B cell (primary cell): ENCODE data around the gene LIPG. TPM values are rescaled to one million over a fixed set of nuclear protein-coding genes. Genes with fewer than 3 reads are reported as not detected.

ENCODE experiments used
- ATAC-seq: fragments of 200-7000 bp; cut with Tn5 transposase; one replicate; pipeline ENCODE4 v1.10.0; 2021; ENCODE audit warnings: low read depth, mild to moderate bottlenecking, moderate number of reproducible peaks, moderate library complexity
- CTCF ChIA-PET: fragments of 350-600 bp; sonication (Branson Sonifier 250); formaldehyde crosslinking; loops from one replicate; lab custom pipeline; 2021; ENCODE audit warnings: antibody characterized with exemption, inconsistent platforms; lab: Charles Lee
- POLR2A ChIA-PET: fragments of 350-600 bp; sonication (Branson Sonifier 250); formaldehyde crosslinking; loops from one replicate; lab custom pipeline; 2021; ENCODE audit warnings: antibody characterized with exemption; lab: Charles Lee
- DNase-seq: peaks from one replicate; pipeline ENCODE4 v3.0.0; 2013
- H2AFZ ChIP-seq: 2 replicates; pipeline ENCODE4 v1.6.1; 2012; ENCODE audit warnings: mild to moderate bottlenecking, low read depth, low read length; ENCODE audit not compliant: insufficient read depth, poor library complexity, severe bottlenecking
- H3K27ac ChIP-seq, 2 donors: 1 replicate in 1 of 2; 2 replicates in 1 of 2; pipeline ENCODE4 v1.5.1; 2012 to 2013; ENCODE audit warnings: low read length in 2 of 2, mild to moderate bottlenecking in 2 of 2, moderate library complexity in 1 of 2
- H3K27me3 ChIP-seq, 4 experiments: fragments of 200-600 bp in 1 of 4; sonication (generic) in 1 of 4; replicated peaks in 1 of 4; 1 replicate in 2 of 4; 2 replicates in 2 of 4; pipeline versions ENCODE4 v1.6.1 to v1.7.0; 2013 to 2016; ENCODE audit warnings: low read length in 3 of 4, mild to moderate bottlenecking in 2 of 4, mixed read lengths in 1 of 4, moderate library complexity in 1 of 4; ENCODE audit not compliant: insufficient read depth in 4 of 4, control insufficient read depth in 3 of 4; ENCODE audit errors: control extremely low read depth in 1 of 4
- H3K36me3 ChIP-seq, 2 experiments: replicated peaks in 1 of 2; 1 replicate in 1 of 2; 2 replicates in 1 of 2; pipeline versions ENCODE4 v1.6.1 to v1.7.1; 2013; ENCODE audit warnings: low read length in 1 of 2; ENCODE audit not compliant: insufficient read depth in 2 of 2, control insufficient read depth in 1 of 2; ENCODE audit errors: control extremely low read depth in 1 of 2, extremely low read depth in 1 of 2
- H3K4me1 ChIP-seq, 2 donors: fragments of 200-600 bp in 1 of 2; sonication (generic) in 1 of 2; 1 replicate in 1 of 2; 2 replicates in 1 of 2; pipeline versions ENCODE4 v1.5.1 to v1.6.1; 2013 to 2017; ENCODE audit warnings: low read length in 2 of 2; ENCODE audit not compliant: control insufficient read depth in 2 of 2, insufficient read depth in 2 of 2
- H3K4me2 ChIP-seq: replicated peaks from 2 replicates; pipeline ENCODE3; 2012; ENCODE audit warnings: mild to moderate bottlenecking, low read depth, low read length; ENCODE audit not compliant: poor library complexity, severe bottlenecking
- H3K4me3 ChIP-seq, 5 experiments: fragments of 200-600 bp in 1 of 5; sonication (generic) in 1 of 5; 1 replicate in 3 of 5; 2 replicates in 2 of 5; pipeline versions ENCODE4 v1.5.1 to v1.7.0; 2011 to 2016; ENCODE audit warnings: low read length in 4 of 5, mild to moderate bottlenecking in 4 of 5, low read depth in 2 of 5, control low read depth in 1 of 5, moderate library complexity in 1 of 5; ENCODE audit not compliant: insufficient read depth in 1 of 5; ENCODE audit errors: control extremely low read depth in 1 of 5, extremely low read depth in 1 of 5
- H3K79me2 ChIP-seq: fragments of 200-600 bp; sonication (generic); one replicate; pipeline ENCODE4 v1.6.0; 2016; ENCODE audit warnings: low read length; ENCODE audit not compliant: control insufficient read depth, insufficient read depth
- H3K9ac ChIP-seq: fragments of 200-600 bp; sonication (generic); 2 replicates; pipeline ENCODE4 v1.6.1; 2017; ENCODE audit warnings: mild to moderate bottlenecking, low read length, moderate library complexity
- H3K9me3 ChIP-seq, 3 donors: one replicate each; pipeline versions ENCODE4 v1.6.1 to v1.7.1; 2013; ENCODE audit warnings: low read length in 2 of 3; ENCODE audit not compliant: control insufficient read depth in 2 of 3, insufficient read depth in 1 of 3; ENCODE audit errors: control extremely low read depth in 1 of 3
- H4K20me1 ChIP-seq: 2 replicates; pipeline ENCODE4 v1.6.0; 2012; ENCODE audit warnings: mild to moderate bottlenecking, low read length; ENCODE audit not compliant: insufficient read depth, control insufficient read depth, poor library complexity, severe bottlenecking
- H3K27ac Mint-ChIP-seq: one replicate; pipeline ENCODE4 v1.8.0; 2021; ENCODE audit warnings: mixed read lengths
- H3K27me3 Mint-ChIP-seq: one replicate; pipeline ENCODE4 v1.8.0; 2021; ENCODE audit warnings: mixed read lengths
- H3K4me1 Mint-ChIP-seq: one replicate; pipeline ENCODE4 v1.8.0; 2021; ENCODE audit warnings: mixed read lengths
- H3K4me3 Mint-ChIP-seq: one replicate; pipeline ENCODE4 v1.8.0; 2021; ENCODE audit warnings: mixed read lengths
- H3K9me3 Mint-ChIP-seq: one replicate; pipeline ENCODE4 v1.8.0; 2022; ENCODE audit warnings: mixed read lengths; ENCODE audit not compliant: insufficient read depth
- EZH2 ChIP-seq: IDR thresholded peaks from 2 replicates; pipeline ENCODE4 v1.6.1; 2012; ENCODE audit warnings: borderline replicate concordance, low read depth, mild to moderate bottlenecking, moderate library complexity, low read length; ENCODE audit not compliant: insufficient read depth, poor library complexity, severe bottlenecking
- WGBS: methylation state at CpG from one replicate; pipeline ENCODE4 v1.1.5; 2013; ENCODE audit warnings: missing lambda C conversion rate; ENCODE audit not compliant: insufficient coverage; 5-methylcytosine and 5-hydroxymethylcytosine counted together
- intact Hi-C: fragments of 100-400 bp; cut with micrococcal nuclease; formaldehyde crosslinking; loops from one replicate; pipeline ENCODE4 v1.10.0; 2022
- polyA plus RNA-seq: library from polyadenylated mRNA; depleted of rRNA; stranded (reverse); fragments of >200 nt; gene quantifications from 2 replicates; pipeline ENCODE4 v1.2.3, GENCODE V29; 2012
- total RNA-seq, 2 donors: library from RNA; stranded (reverse); fragments of 120-200 nt in 1 of 2; gene quantifications; 1 replicate in 1 of 2; 2 replicates in 1 of 2; pipeline versions ENCODE4 v1.2.3 to v1.2.4, GENCODE V29; 2013 to 2022
- TF ChIP-seq, protein P1 (sequence below): fragments of 200-600 bp; IDR thresholded peaks from one replicate; pipeline ENCODE4 v1.8.0; 2022; ENCODE audit warnings: antibody characterized with exemption, mild to moderate bottlenecking

LIPG gene
- total and polyA plus RNA-seq, 2 donors (not counting 1 experiment from before 2014, with no cell fraction given) = not detected

DNA sequence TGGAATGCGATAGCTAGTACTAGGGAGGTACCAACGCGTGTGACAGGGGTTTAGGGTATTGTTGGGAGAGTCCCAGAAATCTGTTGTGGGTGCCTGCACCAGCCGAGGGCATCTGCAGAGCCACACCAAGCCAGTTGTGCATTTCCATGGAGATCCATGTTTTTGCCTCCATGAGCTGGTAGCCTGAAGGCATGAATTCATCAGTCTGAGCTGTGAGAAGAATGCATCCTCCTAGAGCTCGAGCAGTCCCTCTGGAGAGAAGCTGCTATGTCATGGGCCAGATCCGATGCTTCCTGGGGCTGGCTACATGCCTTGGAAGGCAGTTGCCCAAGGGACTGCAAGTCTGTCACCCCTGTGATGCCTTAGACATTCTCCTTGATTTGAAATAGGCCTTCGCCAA is 57.9 kb downstream of the LIPG start:
- ATAC-seq = no peak
- no peaks in the 10 kb centered on the region for H3K9me3 ChIP-seq
- POLR2A ChIA-PET = no interaction called here
- H3K4me3 ChIP-seq = no peak overlapping the region
- Mint-ChIP-seq H3K9me3 (no peaks in the 10 kb centered on the region), H3K27me3 (peaks cover 20% of the 10 kb centered on the region), H3K4me3 (no peak overlapping the region), H3K4me1 (no peaks in the 10 kb centered on the region), H3K27ac (no peak overlapping the region)
- peaks cover 0 to 4% (median 1%) of the 10 kb centered on the region in 4 experiments for H3K27me3 ChIP-seq
- no peak for DNase-seq
- no peaks in the 10 kb centered on the region for H3K79me2 ChIP-seq
- H3K4me2 ChIP-seq = no peak overlapping the region
- H2AFZ ChIP-seq = no peak overlapping the region
- WGBS = 96% methylated on average over 7 of the region's 7 CpGs
- no peaks in the 10 kb centered on the region for H3K4me1 ChIP-seq
- no peaks in the 10 kb centered on the region for H3K36me3 ChIP-seq
- intact Hi-C loops = no loop called here
- H3K9ac ChIP-seq = no peak overlapping the region
- no peak overlapping the region for H3K27ac ChIP-seq
- CTCF ChIA-PET = no interaction called here
- TF ChIP-seq EZH2 = no peak
- TF ChIP-seq, protein P1, sequence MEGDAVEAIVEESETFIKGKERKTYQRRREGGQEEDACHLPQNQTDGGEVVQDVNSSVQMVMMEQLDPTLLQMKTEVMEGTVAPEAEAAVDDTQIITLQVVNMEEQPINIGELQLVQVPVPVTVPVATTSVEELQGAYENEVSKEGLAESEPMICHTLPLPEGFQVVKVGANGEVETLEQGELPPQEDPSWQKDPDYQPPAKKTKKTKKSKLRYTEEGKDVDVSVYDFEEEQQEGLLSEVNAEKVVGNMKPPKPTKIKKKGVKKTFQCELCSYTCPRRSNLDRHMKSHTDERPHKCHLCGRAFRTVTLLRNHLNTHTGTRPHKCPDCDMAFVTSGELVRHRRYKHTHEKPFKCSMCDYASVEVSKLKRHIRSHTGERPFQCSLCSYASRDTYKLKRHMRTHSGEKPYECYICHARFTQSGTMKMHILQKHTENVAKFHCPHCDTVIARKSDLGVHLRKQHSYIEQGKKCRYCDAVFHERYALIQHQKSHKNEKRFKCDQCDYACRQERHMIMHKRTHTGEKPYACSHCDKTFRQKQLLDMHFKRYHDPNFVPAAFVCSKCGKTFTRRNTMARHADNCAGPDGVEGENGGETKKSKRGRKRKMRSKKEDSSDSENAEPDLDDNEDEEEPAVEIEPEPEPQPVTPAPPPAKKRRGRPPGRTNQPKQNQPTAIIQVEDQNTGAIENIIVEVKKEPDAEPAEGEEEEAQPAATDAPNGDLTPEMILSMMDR = no peak
- H4K20me1 ChIP-seq = no peaks in the 10 kb centered on the region

DNA sequence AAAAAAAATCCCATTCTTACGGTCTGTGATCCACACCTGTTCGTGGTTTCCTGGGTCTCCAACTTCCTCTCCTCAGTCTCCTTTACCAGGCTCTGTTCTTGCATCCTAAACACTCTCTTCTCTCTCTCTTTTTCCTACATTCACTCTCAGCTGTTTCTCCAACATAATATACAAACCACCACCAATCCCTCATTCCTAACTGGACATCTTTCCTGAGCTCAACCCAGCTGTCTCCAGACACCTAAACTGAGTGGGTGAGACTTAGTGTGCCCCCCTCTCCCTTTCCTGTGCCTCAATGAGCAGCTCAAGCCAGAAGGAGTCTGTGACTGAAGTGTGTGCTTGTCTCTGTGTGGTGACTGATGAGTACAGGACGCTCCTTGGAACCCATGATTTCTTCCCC is 59.4 kb downstream of the LIPG start:
- Histone ChIP-seq H4K20me1 (no peaks in the 10 kb centered on the region), H3K36me3 (no peaks in the 10 kb centered on the region), H3K79me2 (no peaks in the 10 kb centered on the region), H3K4me3 (no peak overlapping the region), H2AFZ (no peak overlapping the region), H3K4me1 (no peaks in the 10 kb centered on the region), H3K4me2 (no peak overlapping the region), H3K9me3 (no peaks in the 10 kb centered on the region), H3K27me3 (peaks cover 0 to 4% (median 1%) of the 10 kb centered on the region in 4 experiments), H3K9ac (no peak overlapping the region), H3K27ac (no peak overlapping the region)
- Mint-ChIP-seq H3K27me3 (peaks cover 18% of the 10 kb centered on the region), H3K4me1 (no peaks in the 10 kb centered on the region), H3K4me3 (no peak overlapping the region), H3K27ac (no peak overlapping the region), H3K9me3 (no peaks in the 10 kb centered on the region)
- no peak for DNase-seq
- 36% methylated on average over 3 of the region's 3 CpGs for WGBS
- CTCF ChIA-PET = no interaction called here
- TF ChIP-seq, protein P1 = no peak
- no peak for TF ChIP-seq EZH2
- POLR2A ChIA-PET = no interaction called here
- intact Hi-C loops = no loop called here
- ATAC-seq = no peak
